ENCODE data around the gene THSD1. TPM values are rescaled to one million over a fixed set of nuclear protein-coding genes. Genes with fewer than 3 reads are reported as not detected.

The THSD1 gene
- total RNA-seq, 1 donor from 2014 or later = 6.7 TPM

DNA sequence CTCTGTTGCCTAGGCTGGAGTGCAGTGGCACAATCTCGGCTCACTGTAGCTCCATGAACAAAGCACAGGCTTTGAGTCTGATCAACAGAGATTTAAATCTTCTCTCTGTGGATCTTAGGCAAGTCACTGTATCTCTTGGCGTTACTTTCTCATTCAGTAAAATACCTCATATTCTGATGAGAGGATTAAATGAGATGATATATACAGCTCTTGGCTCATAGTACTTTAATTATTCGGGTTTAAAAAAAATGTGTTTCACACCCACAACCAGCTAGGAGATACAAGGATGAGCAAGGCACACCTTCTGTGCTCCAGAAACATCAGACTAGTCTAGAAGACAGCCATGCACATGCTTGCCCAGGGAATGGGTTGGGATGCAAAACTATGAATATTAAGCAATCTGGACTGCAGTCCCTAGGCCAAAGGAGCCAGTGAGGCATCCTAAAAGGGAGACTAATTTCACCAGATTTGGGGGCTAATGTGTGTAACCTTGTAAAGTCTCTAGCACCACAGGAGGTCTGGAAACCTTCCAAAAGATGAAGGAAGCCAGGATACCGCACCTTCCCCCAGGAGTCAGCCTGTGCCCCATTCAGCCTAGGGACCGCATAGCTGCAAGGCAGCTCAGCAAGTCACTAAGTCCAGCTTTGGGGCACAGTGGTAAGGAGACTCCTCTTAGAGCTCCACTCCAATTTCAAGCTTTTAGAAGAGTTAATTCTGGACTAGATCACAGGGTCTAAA, 42.0 kb upstream of the THSD1 start:
- H3K27me3 Mint-ChIP-seq (ENCODE audit: low read depth) = no peaks in the 10 kb centered on the region
- TF ChIP-seq, protein P1, sequence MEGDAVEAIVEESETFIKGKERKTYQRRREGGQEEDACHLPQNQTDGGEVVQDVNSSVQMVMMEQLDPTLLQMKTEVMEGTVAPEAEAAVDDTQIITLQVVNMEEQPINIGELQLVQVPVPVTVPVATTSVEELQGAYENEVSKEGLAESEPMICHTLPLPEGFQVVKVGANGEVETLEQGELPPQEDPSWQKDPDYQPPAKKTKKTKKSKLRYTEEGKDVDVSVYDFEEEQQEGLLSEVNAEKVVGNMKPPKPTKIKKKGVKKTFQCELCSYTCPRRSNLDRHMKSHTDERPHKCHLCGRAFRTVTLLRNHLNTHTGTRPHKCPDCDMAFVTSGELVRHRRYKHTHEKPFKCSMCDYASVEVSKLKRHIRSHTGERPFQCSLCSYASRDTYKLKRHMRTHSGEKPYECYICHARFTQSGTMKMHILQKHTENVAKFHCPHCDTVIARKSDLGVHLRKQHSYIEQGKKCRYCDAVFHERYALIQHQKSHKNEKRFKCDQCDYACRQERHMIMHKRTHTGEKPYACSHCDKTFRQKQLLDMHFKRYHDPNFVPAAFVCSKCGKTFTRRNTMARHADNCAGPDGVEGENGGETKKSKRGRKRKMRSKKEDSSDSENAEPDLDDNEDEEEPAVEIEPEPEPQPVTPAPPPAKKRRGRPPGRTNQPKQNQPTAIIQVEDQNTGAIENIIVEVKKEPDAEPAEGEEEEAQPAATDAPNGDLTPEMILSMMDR (IDR thresholded peaks at IDR 0.05) = no peak
- no peak overlapping the region for H3K27ac Mint-ChIP-seq (ENCODE audit: unreplicated experiment)
- H3K4me3 Mint-ChIP-seq (ENCODE audit: unreplicated experiment) = no peak overlapping the region
- no peak for DNase-seq (ENCODE audit: low spot score)
- peaks cover 1% of the 10 kb centered on the region for H3K36me3 Mint-ChIP-seq (ENCODE audit: low read depth)
- no peaks in the 10 kb centered on the region for H3K9me3 Mint-ChIP-seq (ENCODE audit: low read depth)
- peaks cover 30% of the 10 kb centered on the region for H3K4me1 Mint-ChIP-seq (ENCODE audit: low read depth)

DNA sequence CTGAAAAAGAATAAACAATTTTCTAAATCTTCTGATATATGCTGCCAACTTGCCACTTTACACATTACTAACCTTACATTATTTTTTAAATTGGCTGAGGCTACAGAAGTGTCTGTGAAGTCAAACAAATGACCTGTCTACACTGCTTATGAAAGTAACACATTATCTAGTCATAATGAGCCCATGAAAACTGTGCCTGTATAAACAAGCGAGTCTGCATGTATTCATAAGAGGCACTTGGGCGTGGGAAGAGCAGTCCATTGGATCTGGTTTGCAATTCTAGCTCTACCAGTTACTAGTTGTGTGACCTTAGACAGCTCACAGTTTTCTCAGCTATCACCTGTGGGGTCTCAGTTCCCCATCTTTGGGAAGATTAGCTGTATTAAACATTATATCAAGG, 41.4 kb upstream of the THSD1 start:
- Mint-ChIP-seq H3K27me3 (ENCODE audit: low read depth) (no peaks in the 10 kb centered on the region), H3K27ac (ENCODE audit: unreplicated experiment) (no peak overlapping the region)
- DNase-seq (ENCODE audit: low spot score) = no peak

DNA sequence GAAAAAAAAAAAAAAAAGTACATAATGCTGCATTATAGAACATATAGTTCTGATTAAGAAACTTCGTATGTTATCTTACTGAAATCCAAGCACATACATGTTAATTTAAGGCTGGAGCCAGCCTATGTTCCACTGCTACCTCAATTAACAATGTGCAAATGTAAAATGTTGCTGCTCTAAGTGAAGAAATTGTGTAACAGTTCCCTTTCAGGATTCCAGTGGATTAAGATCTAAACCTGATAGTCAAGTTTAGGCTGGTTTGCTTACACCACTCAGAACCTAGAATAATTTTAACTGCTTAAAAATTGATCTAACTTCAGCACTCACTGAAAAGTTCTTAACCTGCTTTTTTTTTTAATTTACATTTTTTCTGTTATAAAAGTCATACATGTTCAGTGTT, 40.3 kb upstream of the THSD1 start:
- no peaks in the 10 kb centered on the region for H3K27me3 Mint-ChIP-seq (ENCODE audit: low read depth)
- peaks cover 1% of the 10 kb centered on the region for H3K36me3 Mint-ChIP-seq (ENCODE audit: low read depth)
- no peak for DNase-seq (ENCODE audit: low spot score)
- H3K4me3 Mint-ChIP-seq (ENCODE audit: unreplicated experiment) = no peak overlapping the region
- TF ChIP-seq, protein P1 (IDR thresholded peaks at IDR 0.05) = no peak
- peaks cover 30% of the 10 kb centered on the region for H3K4me1 Mint-ChIP-seq (ENCODE audit: low read depth)
- no peak overlapping the region for H3K27ac Mint-ChIP-seq (ENCODE audit: unreplicated experiment)
- H3K9me3 Mint-ChIP-seq (ENCODE audit: low read depth) = no peaks in the 10 kb centered on the region

More for the DNA sequence above, 41.4 kb upstream of the THSD1 start:
- Mint-ChIP-seq H3K36me3 (ENCODE audit: low read depth) (peaks cover 1% of the 10 kb centered on the region), H3K9me3 (ENCODE audit: low read depth) (no peaks in the 10 kb centered on the region), H3K4me1 (ENCODE audit: low read depth) (peaks cover 30% of the 10 kb centered on the region), H3K4me3 (ENCODE audit: unreplicated experiment) (no peak overlapping the region)
- TF ChIP-seq, protein P1 (IDR thresholded peaks at IDR 0.05) = no peak

DNA sequence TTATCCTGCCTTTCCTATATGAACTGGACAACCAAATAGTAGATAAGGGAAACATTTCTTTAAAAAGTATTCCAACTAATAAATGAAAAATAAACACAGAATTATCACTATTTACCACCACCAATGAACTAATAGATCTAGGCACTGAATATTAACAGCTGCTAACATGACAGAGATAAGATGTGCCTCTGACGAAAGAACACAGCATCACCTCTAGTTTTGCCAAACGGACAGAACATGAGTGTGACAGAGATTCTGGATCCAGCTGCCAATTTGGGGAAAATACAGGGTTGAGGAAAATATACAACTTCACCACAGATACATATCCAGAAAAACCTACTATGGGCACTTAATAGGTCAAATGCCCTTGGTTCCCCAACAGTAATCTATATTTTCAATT, 26.5 kb upstream of the THSD1 start:
- no peak overlapping the region for H3K27ac Mint-ChIP-seq (ENCODE audit: unreplicated experiment)
- H3K27me3 Mint-ChIP-seq (ENCODE audit: low read depth) = no peaks in the 10 kb centered on the region
- TF ChIP-seq, protein P1 (IDR thresholded peaks at IDR 0.05) = no peak
- H3K4me3 Mint-ChIP-seq (ENCODE audit: unreplicated experiment) = no peak overlapping the region
- no peaks in the 10 kb centered on the region for H3K9me3 Mint-ChIP-seq (ENCODE audit: low read depth)
- no peak for DNase-seq (ENCODE audit: low spot score)
- peaks cover 21% of the 10 kb centered on the region for H3K36me3 Mint-ChIP-seq (ENCODE audit: low read depth)
- peaks cover 27% of the 10 kb centered on the region for H3K4me1 Mint-ChIP-seq (ENCODE audit: low read depth)

DNA sequence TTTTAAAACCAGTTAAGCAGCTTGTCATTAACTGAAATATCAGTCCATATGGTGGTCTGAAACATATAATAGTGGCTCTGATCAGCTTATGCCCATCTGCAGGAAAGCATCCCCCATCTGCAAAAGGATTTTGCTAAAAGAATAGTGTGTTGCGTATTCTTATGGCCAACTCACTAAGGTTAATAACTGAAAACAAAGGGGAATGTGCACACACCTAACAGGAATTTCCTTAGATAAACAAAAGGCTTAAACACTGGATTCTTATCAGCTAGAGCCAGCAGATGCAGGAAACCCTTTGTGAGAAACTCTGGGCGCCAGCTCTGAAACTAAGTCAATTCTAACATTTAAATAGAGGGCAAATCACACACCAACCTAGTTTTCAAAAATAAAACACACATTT, 22.3 kb upstream of the THSD1 start:
- no peaks in the 10 kb centered on the region for H3K9me3 Mint-ChIP-seq (ENCODE audit: low read depth)
- peaks cover 22% of the 10 kb centered on the region for H3K4me1 Mint-ChIP-seq (ENCODE audit: low read depth)
- no peak for DNase-seq (ENCODE audit: low spot score)
- H3K4me3 Mint-ChIP-seq (ENCODE audit: unreplicated experiment) = no peak overlapping the region
- H3K27me3 Mint-ChIP-seq (ENCODE audit: low read depth) = no peaks in the 10 kb centered on the region
- peaks cover 21% of the 10 kb centered on the region for H3K36me3 Mint-ChIP-seq (ENCODE audit: low read depth)
- no peak overlapping the region for H3K27ac Mint-ChIP-seq (ENCODE audit: unreplicated experiment)
- TF ChIP-seq, protein P1 (IDR thresholded peaks at IDR 0.05) = no peak

Measured in chondrocyte (in vitro differentiated cells).